Progenitor cell of endocrine pancreas (in vitro differentiated cells): Measurements from ENCODE around the gene TMEM158. TPM values are rescaled to one million over a fixed set of nuclear protein-coding genes. Genes with fewer than 3 reads are reported as not detected.

Experiments used
- DNase-seq: peaks from one replicate; pipeline ENCODE4 v3.0.0; 2021; ENCODE audit warnings: low spot score; ENCODE audit not compliant: unreplicated experiment
- H3K27ac Mint-ChIP-seq: 2 replicates; pipeline ENCODE4 v1.8.0; 2021; ENCODE audit warnings: mild to moderate bottlenecking, moderate library complexity, mixed read lengths
- H3K27me3 Mint-ChIP-seq: 2 replicates; pipeline ENCODE4 v1.8.0; 2021; ENCODE audit warnings: mixed read lengths
- H3K36me3 Mint-ChIP-seq: 2 replicates; pipeline ENCODE4 v1.8.0; 2022; ENCODE audit warnings: mixed read lengths; ENCODE audit not compliant: insufficient read depth
- H3K4me1 Mint-ChIP-seq: 2 replicates; pipeline ENCODE4 v1.8.0; 2021; ENCODE audit warnings: low read depth, mixed read lengths
- H3K4me3 Mint-ChIP-seq: 2 replicates; pipeline ENCODE4 v1.8.0; 2021; ENCODE audit warnings: low read depth, mild to moderate bottlenecking, moderate library complexity, mixed read lengths
- H3K9me3 Mint-ChIP-seq: 2 replicates; pipeline ENCODE4 v1.8.0; 2021; ENCODE audit warnings: low read depth, mixed read lengths
- CTCF ChIP-seq: fragments of 200-600 bp; sonication (generic); IDR thresholded peaks from one replicate; pipeline ENCODE4 v1.5.0; 2021; ENCODE audit warnings: antibody characterized with exemption, mild to moderate bottlenecking; ENCODE audit not compliant: unreplicated experiment
- total RNA-seq: library from RNA; stranded (reverse); gene quantifications from 2 replicates; pipeline ENCODE4 v1.2.1, GENCODE V29; 2021

TMEM158 gene
- total RNA-seq, 1 donor from 2014 or later, result 4.9 TPM

- Mint-ChIP-seq H3K4me1 (no peaks in the 10 kb centered on the region), H3K27me3 (peaks cover 17% of the 10 kb centered on the region), H3K27ac (no peak overlapping the region)
Measured at GRCh38 chr3:45199837-45200648, 26.0 kb downstream of the TMEM158 start.

GRCh38 chr3:45198264-45199260 is 27.5 kb downstream of the TMEM158 start:
- no peak for TF ChIP-seq CTCF
- H3K4me3 Mint-ChIP-seq, result no peak overlapping the region
- H3K27ac Mint-ChIP-seq, result no peak overlapping the region
- H3K9me3 Mint-ChIP-seq, result no peaks in the 10 kb centered on the region
- peaks cover 17% of the 10 kb centered on the region for H3K27me3 Mint-ChIP-seq
- no peaks in the 10 kb centered on the region for H3K4me1 Mint-ChIP-seq
- DNase-seq, result no peak
- no peaks in the 10 kb centered on the region for H3K36me3 Mint-ChIP-seq

More at GRCh38 chr3:45199837-45200648, 26.0 kb downstream of the TMEM158 start:
- TF ChIP-seq CTCF, result no peak
- no peak for DNase-seq
- Mint-ChIP-seq H3K36me3 (no peaks in the 10 kb centered on the region), H3K9me3 (no peaks in the 10 kb centered on the region), H3K4me3 (no peak overlapping the region)

- peaks cover 2% of the 10 kb centered on the region for H3K4me1 Mint-ChIP-seq
- H3K27ac Mint-ChIP-seq, result no peak overlapping the region
- DNase-seq, result no peak
- peaks cover 13% of the 10 kb centered on the region for H3K27me3 Mint-ChIP-seq
- no peaks in the 10 kb centered on the region for H3K36me3 Mint-ChIP-seq
- H3K9me3 Mint-ChIP-seq, result no peaks in the 10 kb centered on the region
- H3K4me3 Mint-ChIP-seq, result no peak overlapping the region
- no peak for TF ChIP-seq CTCF
Measured at GRCh38 chr3:45194791-45195190, 31.3 kb downstream of the TMEM158 start.

GRCh38 chr3:45191924-45192417 is 34.1 kb downstream of the TMEM158 start:
- Mint-ChIP-seq H3K36me3 (no peaks in the 10 kb centered on the region), H3K4me1 (peaks cover 4% of the 10 kb centered on the region), H3K4me3 (no peak overlapping the region), H3K27me3 (peaks cover 12% of the 10 kb centered on the region), H3K27ac (no peak overlapping the region), H3K9me3 (no peaks in the 10 kb centered on the region)
- no peak for DNase-seq
- TF ChIP-seq CTCF, result no peak

GRCh38 chr3:45191424-45191823 is 34.7 kb downstream of the TMEM158 start:
- Mint-ChIP-seq H3K4me1 (peaks cover 4% of the 10 kb centered on the region), H3K9me3 (no peaks in the 10 kb centered on the region), H3K36me3 (no peaks in the 10 kb centered on the region), H3K4me3 (no peak overlapping the region), H3K27ac (no peak overlapping the region), H3K27me3 (peaks cover 9% of the 10 kb centered on the region)
- DNase-seq, result no peak
- TF ChIP-seq CTCF, result no peak
